AG04450 (cell line): ENCODE results near the gene NTRK2. TPM values are rescaled to one million over a fixed set of nuclear protein-coding genes. Genes with fewer than 3 reads are reported as not detected.

Experiments used
- CTCF ChIA-PET: fragments of 300-600, 350-600 bp; formaldehyde crosslinking; extraction: SDS; loops from one replicate; lab custom pipeline; 2022; ENCODE audit warnings: antibody characterized with exemption, inconsistent platforms; lab: Charles Lee
- POLR2A ChIA-PET: fragments of 350-600 bp; formaldehyde crosslinking; extraction: SDS; loops from one replicate; lab custom pipeline; 2021; ENCODE audit warnings: antibody characterized with exemption, inconsistent platforms; lab: Yijun Ruan, JAX
- DNase-seq: peaks from one replicate; pipeline ENCODE4 v3.0.0-alpha.2; 2011; ENCODE audit warnings: low read depth, low spot score
- H3K27ac ChIP-seq: one replicate; pipeline ENCODE4 v1.5.1; 2012; ENCODE audit warnings: low read depth, low read length, control low read depth
- H3K27me3 ChIP-seq: one replicate; pipeline ENCODE4 v1.6.0; 2012; ENCODE audit warnings: low read length; ENCODE audit not compliant: control insufficient read depth, insufficient read depth
- H3K4me3 ChIP-seq: 2 replicates; pipeline ENCODE4 v1.5.1; 2011; ENCODE audit warnings: mild to moderate bottlenecking, low read depth, low read length, control low read depth
- H3K9me3 ChIP-seq: 2 replicates; pipeline ENCODE4 v1.5.1; 2012; ENCODE audit warnings: low read length; ENCODE audit not compliant: control insufficient read depth, insufficient read depth
- CTCF ChIP-seq: IDR thresholded peaks from 2 replicates; pipeline ENCODE4 v1.5.1; 2011; ENCODE audit warnings: low read depth, low read length, control low read depth, inconsistent platforms
- polyA plus RNA-seq: library from polyadenylated mRNA; depleted of rRNA; stranded (reverse); fragments of >200 nt; gene quantifications from 2 replicates; pipeline ENCODE4 v1.2.3, GENCODE V29; 2011

NTRK2 gene
- polyA plus RNA-seq, 1 experiment: not detected

- ChIA-PET CTCF (no interaction called here), POLR2A (no interaction called here)
- no peak for DNase-seq
- Histone ChIP-seq H3K27me3 (no peaks in the 10 kb centered on the region), H3K9me3 (no peaks in the 10 kb centered on the region; the same call in none of the 2 replicates), H3K27ac (no peak overlapping the region), H3K4me3 (no peak overlapping the region)
- TF ChIP-seq CTCF: no peak
Observed at GRCh38 chr9:84866396-84867175, 197.1 kb downstream of the NTRK2 start.

- TF ChIP-seq CTCF: no peak
- H3K9me3 ChIP-seq: no peaks in the 10 kb centered on the region; the same call in none of the 2 replicates
- no peak for DNase-seq
- CTCF ChIA-PET: no interaction called here
- H3K4me3 ChIP-seq: no peak overlapping the region
- POLR2A ChIA-PET: no interaction called here
- no peak overlapping the region for H3K27ac ChIP-seq
- no peaks in the 10 kb centered on the region for H3K27me3 ChIP-seq
Observed at GRCh38 chr9:84867186-84867585, 197.7 kb downstream of the NTRK2 start.

- no peak for TF ChIP-seq CTCF
- no peak for DNase-seq
- Histone ChIP-seq H3K4me3 (no peak overlapping the region), H3K27me3 (no peaks in the 10 kb centered on the region), H3K27ac (no peak overlapping the region), H3K9me3 (peaks cover under 1% of the 10 kb centered on the region)
- ChIA-PET POLR2A (no interaction called here), CTCF (no interaction called here)
Observed at GRCh38 chr9:84869091-84869490, 199.6 kb downstream of the NTRK2 start.

- H3K27me3 ChIP-seq: no peaks in the 10 kb centered on the region
- ChIA-PET CTCF (no interaction called here), POLR2A (no interaction called here)
- no peak for TF ChIP-seq CTCF
- DNase-seq: no peak
- no peak overlapping the region for H3K4me3 ChIP-seq
- H3K9me3 ChIP-seq: peaks cover 3% of the 10 kb centered on the region
- no peak overlapping the region for H3K27ac ChIP-seq
Observed at GRCh38 chr9:84871983-84872382, 202.5 kb downstream of the NTRK2 start.

- ChIA-PET CTCF (no interaction called here), POLR2A (no interaction called here)
- H3K4me3 ChIP-seq: no peak overlapping the region
- no peak for TF ChIP-seq CTCF
- no peaks in the 10 kb centered on the region for H3K27me3 ChIP-seq
- no peak overlapping the region for H3K27ac ChIP-seq
- peaks cover 3% of the 10 kb centered on the region for H3K9me3 ChIP-seq
- no peak for DNase-seq
Observed at GRCh38 chr9:84874022-84874421, 204.5 kb downstream of the NTRK2 start.
